Measurements from ENCODE around the gene LDLRAD3. TPM values are rescaled to one million over a fixed set of nuclear protein-coding genes. Genes with fewer than 3 reads are reported as not detected.

The LDLRAD3 gene
- total RNA-seq, 1 experiment from 2014 or later: 12.1 TPM

- Histone ChIP-seq H2BK15ac (ENCODE audit: low read depth, low read length) (no peak overlapping the region), H3K27ac (ENCODE audit: insufficient read length, low read depth, low read length) (no peak overlapping the region), H2BK5ac (ENCODE audit: insufficient read length, low read length) (no peak overlapping the region), H3K9ac (ENCODE audit: extremely low read depth, insufficient read length, low read length) (no peak overlapping the region), H4K8ac (replicated peaks; ENCODE audit: insufficient read length, low read depth, low read length) (no peak overlapping the region), H2BK20ac (ENCODE audit: low read depth, low read length, poor library complexity, severe bottlenecking) (no peak overlapping the region), H3K9me3 (ENCODE audit: control insufficient read depth, low read depth, low read length) (no peaks in the 10 kb centered on the region), H3T11ph (ENCODE audit: low read length) (no peak overlapping the region), H3K14ac (ENCODE audit: insufficient read depth, low read length) (no peak overlapping the region; the same call in 1 of the 2 replicates), H3K23me2 (ENCODE audit: insufficient read length, low read depth, low read length, poor library complexity, severe bottlenecking) (no peaks in the 10 kb centered on the region), H3K4ac (ENCODE audit: low read depth, low read length) (no peak overlapping the region), H3K4me1 (ENCODE audit: insufficient read depth, low read length) (peaks cover 6% of the 10 kb centered on the region; the same call in 1 of the 2 replicates), H3K56ac (ENCODE audit: insufficient read length, low read depth, low read length) (no peak overlapping the region), H3K79me1 (ENCODE audit: insufficient read depth, low read depth, low read length, poor library complexity, severe bottlenecking) (no peaks in the 10 kb centered on the region), H3K79me2 (ENCODE audit: insufficient read depth, low read length) (no peaks in the 10 kb centered on the region), H4K20me1 (ENCODE audit: control insufficient read depth, insufficient read depth, insufficient read length) (no peaks in the 10 kb centered on the region), H4K5ac (ENCODE audit: insufficient read length, low read depth, low read length) (peak overlapping the region; percentile 83), H3K4me2 (ENCODE audit: insufficient read depth, insufficient read length, low read length) (no peak overlapping the region), H4K91ac (ENCODE audit: insufficient read length, low read depth, low read length) (no peak overlapping the region), H2BK120ac (ENCODE audit: low read depth, low read length, poor library complexity, severe bottlenecking) (no peak overlapping the region), H2BK12ac (ENCODE audit: insufficient read length, low read depth, low read length) (no peak overlapping the region), H2AK5ac (ENCODE audit: insufficient read length, low read length) (no peak overlapping the region), H2AFZ (ENCODE audit: low read length) (no peak overlapping the region), H3K23ac (ENCODE audit: insufficient read length, low read depth, low read length) (no peak overlapping the region), H3K27me3 (ENCODE audit: insufficient read depth, low read length) (no peaks in the 10 kb centered on the region), H3K18ac (ENCODE audit: insufficient read length, low read depth, low read length) (no peak overlapping the region)
- Mint-ChIP-seq H3K9me3 (no peaks in the 10 kb centered on the region), H3K36me3 (ENCODE audit: insufficient read depth in 1 of 3, low read depth in 3 of 3) (no peaks in the 10 kb centered on the region; a peak in 2 of 7 replicates), H3K4me3 (no peak overlapping the region), H3K27ac (no peak overlapping the region), H3K27me3 (ENCODE audit: low read depth) (no peaks in the 10 kb centered on the region), H3K4me1 (peaks cover 4 to 7% of the 10 kb centered on the region in 2 experiments; a peak in 3 of 4 replicates)
- DNase-seq: no peak
- TF ChIP-seq CTCF (conservative IDR thresholded peaks at IDR 0.05): no peak
- no CpG with 5 or more reads among the region's 10 CpGs for WGBS (ENCODE audit: extremely low coverage, insufficient read length, low lambda C conversion rate)
These were observed 218.4 kb downstream of the LDLRAD3 start for GRCh38 chr11:36162006-36162882.
